HUDEP-2 (cell line): Measurements from ENCODE around the gene ZSCAN21.
"Not testable (repeated sequence)": the region's sequence is repeated elsewhere in the genome, so short reads cannot be mapped to it uniquely, and the experiment has no call there.

Experiments
- DNase-seq, 76 experiments: peaks; one replicate each; lab custom pipeline; 2025; ENCODE audit not compliant: unreplicated experiment in 76 of 76; lab: John Stamatoyannopoulos, UW

Gene ZSCAN21

GRCh38 chr7:100049441-100050291 is at the start of gene ZSCAN21:
ZSCAN21 (plus strand) TSS chr7:100049774; CDS start chr7:100057007, 7,233 bp downstream.
- DNase-seq: peak in 72 of 76 experiments; percentile 2 to 92 (median 62)

- DNase-seq: no peak
These were observed 49.3 kb upstream of the ZSCAN21 start for GRCh38 chr7:100000239-100000638.

- DNase-seq: no peak
These were observed 45.6 kb upstream of the ZSCAN21 start for GRCh38 chr7:100003711-100004661.

GRCh38 chr7:100007887-100008286 is 41.7 kb upstream of the ZSCAN21 start:
- DNase-seq: no peak

GRCh38 chr7:100008525-100008924 is 41.0 kb upstream of the ZSCAN21 start:
- DNase-seq: no peak

GRCh38 chr7:100009952-100010351 is 39.6 kb upstream of the ZSCAN21 start:
- not testable (repeated sequence) for DNase-seq

GRCh38 chr7:100010901-100011300 is 38.7 kb upstream of the ZSCAN21 start:
- no peak for DNase-seq

- no peak for DNase-seq
These were observed 38.1 kb upstream of the ZSCAN21 start for GRCh38 chr7:100011516-100011915.

GRCh38 chr7:100012385-100013327 is 36.9 kb upstream of the ZSCAN21 start:
- not testable (repeated sequence) for DNase-seq

- DNase-seq: no peak
These were observed 36.3 kb upstream of the ZSCAN21 start for GRCh38 chr7:100013328-100013676.

- DNase-seq: peak in 74 of 76 experiments; percentile 15 to 90 (median 76)
These were observed 34.1 kb upstream of the ZSCAN21 start, which contains the start of gene ZKSCAN1 for GRCh38 chr7:100015232-100016214. ZKSCAN1 (plus strand) TSS chr7:100015596; CDS start chr7:100023507, 7,911 bp downstream.

- DNase-seq: no peak
These were observed 33.2 kb upstream of the ZSCAN21 start for GRCh38 chr7:100016215-100016901.

GRCh38 chr7:100017300-100017699 is 32.3 kb upstream of the ZSCAN21 start:
- no peak for DNase-seq

GRCh38 chr7:100017875-100018274 is 31.7 kb upstream of the ZSCAN21 start:
- no peak for DNase-seq

- no peak for DNase-seq
These were observed 29.7 kb upstream of the ZSCAN21 start for GRCh38 chr7:100019908-100020307.

- DNase-seq: no peak
These were observed 28.3 kb upstream of the ZSCAN21 start for GRCh38 chr7:100021297-100021696.

GRCh38 chr7:100022621-100023020 is 27.0 kb upstream of the ZSCAN21 start:
- DNase-seq: no peak

GRCh38 chr7:100023526-100023925 is 26.0 kb upstream of the ZSCAN21 start:
- peak in 1 of 76 experiments; percentile 1 for DNase-seq
